ENCODE measurements around the gene OBSCN. TPM values are rescaled to one million over a fixed set of nuclear protein-coding genes. Genes with fewer than 3 reads are reported as not detected.

OBSCN gene
- total RNA-seq, 1 donor from 2014 or later = 7.6 TPM

DNA sequence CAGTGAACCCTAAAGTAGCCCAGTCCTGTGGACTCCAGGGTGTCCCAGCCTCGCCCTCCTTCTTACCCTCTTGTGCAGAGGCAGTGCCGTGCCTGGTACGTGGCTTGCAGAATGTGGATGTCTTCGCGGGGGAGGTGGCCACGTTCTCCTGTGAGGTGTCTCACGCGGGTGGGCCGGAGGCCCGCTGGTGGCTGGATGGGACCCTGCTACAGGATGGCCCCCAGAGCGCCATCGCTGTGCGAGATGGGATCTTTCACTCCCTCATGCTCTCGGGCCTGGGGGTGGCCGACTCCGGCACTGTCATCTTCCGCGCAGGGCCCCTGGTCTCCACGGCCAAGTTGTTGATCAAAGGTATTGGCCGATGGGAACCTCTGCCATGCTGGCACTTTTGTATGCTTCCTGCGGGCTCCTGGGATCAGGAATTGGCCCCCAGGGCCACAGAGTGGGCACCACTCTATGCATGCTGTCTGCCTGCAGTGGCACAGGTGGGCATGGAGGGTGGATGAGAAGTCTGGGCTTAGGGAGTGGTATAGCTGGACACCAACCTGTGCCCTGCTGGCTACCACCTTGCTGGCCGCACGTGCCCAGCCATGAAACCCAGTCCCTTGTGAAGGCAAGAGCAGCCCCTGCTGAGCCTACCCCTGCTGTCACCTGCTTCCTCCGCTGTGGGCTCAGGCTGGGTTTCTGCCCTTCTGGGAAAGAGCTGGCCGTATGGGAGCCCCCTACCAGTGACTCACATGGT lies 105.9 kb downstream of the OBSCN start:
- FAIRE-seq = no peak
- no peak for DNase-seq (ENCODE audit: low read depth)

DNA sequence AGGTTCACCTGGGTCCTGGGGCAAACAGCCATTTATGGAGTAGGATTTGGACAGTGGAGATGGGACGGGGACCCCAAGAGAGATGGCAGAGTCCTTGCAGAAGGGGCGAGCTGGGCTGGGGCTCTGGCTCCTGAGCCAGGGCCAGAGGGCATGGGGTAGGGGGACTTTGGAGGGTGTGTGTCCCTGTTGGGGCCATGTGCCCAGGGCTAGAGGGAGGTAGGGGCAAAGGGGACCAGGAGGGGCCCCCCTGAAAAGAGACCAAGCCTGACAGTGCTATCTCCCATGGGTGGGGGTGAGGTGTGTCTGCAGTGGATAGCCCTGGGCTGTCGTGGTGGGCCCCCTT lies 106.4 kb downstream of the OBSCN start:
- DNase-seq (ENCODE audit: low read depth) = no peak
- TF ChIP-seq, protein P1, sequence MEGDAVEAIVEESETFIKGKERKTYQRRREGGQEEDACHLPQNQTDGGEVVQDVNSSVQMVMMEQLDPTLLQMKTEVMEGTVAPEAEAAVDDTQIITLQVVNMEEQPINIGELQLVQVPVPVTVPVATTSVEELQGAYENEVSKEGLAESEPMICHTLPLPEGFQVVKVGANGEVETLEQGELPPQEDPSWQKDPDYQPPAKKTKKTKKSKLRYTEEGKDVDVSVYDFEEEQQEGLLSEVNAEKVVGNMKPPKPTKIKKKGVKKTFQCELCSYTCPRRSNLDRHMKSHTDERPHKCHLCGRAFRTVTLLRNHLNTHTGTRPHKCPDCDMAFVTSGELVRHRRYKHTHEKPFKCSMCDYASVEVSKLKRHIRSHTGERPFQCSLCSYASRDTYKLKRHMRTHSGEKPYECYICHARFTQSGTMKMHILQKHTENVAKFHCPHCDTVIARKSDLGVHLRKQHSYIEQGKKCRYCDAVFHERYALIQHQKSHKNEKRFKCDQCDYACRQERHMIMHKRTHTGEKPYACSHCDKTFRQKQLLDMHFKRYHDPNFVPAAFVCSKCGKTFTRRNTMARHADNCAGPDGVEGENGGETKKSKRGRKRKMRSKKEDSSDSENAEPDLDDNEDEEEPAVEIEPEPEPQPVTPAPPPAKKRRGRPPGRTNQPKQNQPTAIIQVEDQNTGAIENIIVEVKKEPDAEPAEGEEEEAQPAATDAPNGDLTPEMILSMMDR (IDR thresholded peaks at IDR 0.05; ENCODE audit: insufficient read depth, low read length, severe bottlenecking) = no peak
- Histone ChIP-seq H3K27me3 (ENCODE audit: control insufficient read depth, insufficient read depth, low read length) (no peaks in the 10 kb centered on the region), H3K4me3 (ENCODE audit: low read depth, low read length) (no peak overlapping the region), H3K36me3 (ENCODE audit: control insufficient read depth, insufficient read depth, low read length) (no peaks in the 10 kb centered on the region)
- FAIRE-seq = no peak

More for the DNA sequence above, 105.9 kb downstream of the OBSCN start:
- Histone ChIP-seq H3K27me3 (ENCODE audit: control insufficient read depth, insufficient read depth, low read length) (no peaks in the 10 kb centered on the region), H3K4me3 (ENCODE audit: low read depth, low read length) (no peak overlapping the region), H3K36me3 (ENCODE audit: control insufficient read depth, insufficient read depth, low read length) (no peaks in the 10 kb centered on the region)
- TF ChIP-seq, protein P1 (IDR thresholded peaks at IDR 0.05; ENCODE audit: insufficient read depth, low read length, severe bottlenecking) = no peak

DNA sequence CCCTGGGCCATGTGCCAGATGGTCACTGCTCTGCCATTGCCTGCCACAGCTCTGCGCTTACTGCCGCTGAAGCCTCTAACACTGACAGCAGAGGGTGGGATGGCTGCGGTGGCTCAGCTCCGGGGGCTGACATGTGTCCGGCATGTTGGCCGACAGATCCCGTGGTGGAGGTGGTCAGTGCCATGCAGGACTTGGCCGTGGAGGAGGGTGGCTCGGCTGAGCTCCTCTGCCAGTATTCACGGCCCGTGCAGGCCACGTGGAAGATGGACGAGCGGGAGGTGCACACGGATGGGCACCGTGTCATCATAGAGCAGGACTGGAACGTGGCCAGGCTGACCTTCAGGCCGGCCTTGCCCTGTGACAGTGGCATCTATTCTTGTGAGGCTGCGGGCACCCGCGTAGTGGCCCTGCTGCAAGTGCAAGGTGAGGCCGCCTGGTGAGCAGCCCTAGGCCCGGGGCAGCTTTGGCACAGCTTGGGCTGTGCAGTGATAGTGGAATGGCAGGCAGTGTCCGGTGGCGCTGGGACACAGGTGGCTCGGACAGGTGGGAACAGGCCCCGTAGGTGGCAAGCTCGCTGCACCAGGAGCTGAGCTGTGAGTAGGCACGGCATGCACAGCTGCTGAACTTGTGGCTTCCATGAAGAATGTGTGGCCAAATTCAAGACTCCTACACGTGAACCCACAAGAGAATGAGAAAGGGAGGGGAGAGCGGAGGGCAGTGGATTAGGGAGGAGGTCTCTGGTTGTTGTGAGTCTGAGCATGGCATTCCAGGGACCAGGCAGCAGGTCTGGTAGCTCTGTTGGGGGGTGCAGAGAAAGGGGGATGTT lies 107.0 kb downstream of the OBSCN start:
- H3K4me3 ChIP-seq (ENCODE audit: low read depth, low read length) = no peak overlapping the region
- H3K27me3 ChIP-seq (ENCODE audit: control insufficient read depth, insufficient read depth, low read length) = no peaks in the 10 kb centered on the region
- TF ChIP-seq, protein P1 (IDR thresholded peaks at IDR 0.05; ENCODE audit: insufficient read depth, low read length, severe bottlenecking) = no peak
- FAIRE-seq (no peak), DNase-seq (ENCODE audit: low read depth) (no peak)
- no peaks in the 10 kb centered on the region for H3K36me3 ChIP-seq (ENCODE audit: control insufficient read depth, insufficient read depth, low read length)

DNA sequence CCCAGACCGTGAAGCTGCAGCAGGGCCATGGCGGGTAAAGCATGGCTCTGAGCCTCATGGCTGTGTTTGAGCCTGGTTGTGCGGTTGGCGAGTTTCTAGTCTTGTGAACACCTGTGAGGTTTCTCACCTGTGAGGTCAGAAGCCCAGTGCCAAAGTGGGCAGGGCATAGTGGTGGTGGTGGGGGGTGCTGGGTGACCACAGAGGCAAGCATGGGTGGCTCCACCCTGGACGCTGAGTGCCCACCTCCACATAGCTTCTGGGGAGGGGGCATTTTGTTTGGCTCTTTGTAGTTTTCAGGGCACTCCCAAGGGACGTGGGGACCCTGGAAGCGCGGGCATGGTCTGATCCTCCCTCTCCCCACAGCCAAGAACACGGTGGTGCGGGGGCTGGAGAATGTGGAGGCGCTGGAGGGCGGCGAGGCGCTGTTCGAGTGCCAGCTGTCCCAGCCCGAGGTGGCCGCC lies 107.7 kb downstream of the OBSCN start:
- peaks cover 1% of the 10 kb centered on the region for H3K36me3 ChIP-seq (ENCODE audit: control insufficient read depth, insufficient read depth, low read length)
- DNase-seq (ENCODE audit: low read depth) (no peak), FAIRE-seq (no peak)
- TF ChIP-seq, protein P1 (IDR thresholded peaks at IDR 0.05; ENCODE audit: insufficient read depth, low read length, severe bottlenecking) = no peak
- H3K27me3 ChIP-seq (ENCODE audit: control insufficient read depth, insufficient read depth, low read length) = no peaks in the 10 kb centered on the region
- H3K4me3 ChIP-seq (ENCODE audit: low read depth, low read length) = no peak overlapping the region

DNA sequence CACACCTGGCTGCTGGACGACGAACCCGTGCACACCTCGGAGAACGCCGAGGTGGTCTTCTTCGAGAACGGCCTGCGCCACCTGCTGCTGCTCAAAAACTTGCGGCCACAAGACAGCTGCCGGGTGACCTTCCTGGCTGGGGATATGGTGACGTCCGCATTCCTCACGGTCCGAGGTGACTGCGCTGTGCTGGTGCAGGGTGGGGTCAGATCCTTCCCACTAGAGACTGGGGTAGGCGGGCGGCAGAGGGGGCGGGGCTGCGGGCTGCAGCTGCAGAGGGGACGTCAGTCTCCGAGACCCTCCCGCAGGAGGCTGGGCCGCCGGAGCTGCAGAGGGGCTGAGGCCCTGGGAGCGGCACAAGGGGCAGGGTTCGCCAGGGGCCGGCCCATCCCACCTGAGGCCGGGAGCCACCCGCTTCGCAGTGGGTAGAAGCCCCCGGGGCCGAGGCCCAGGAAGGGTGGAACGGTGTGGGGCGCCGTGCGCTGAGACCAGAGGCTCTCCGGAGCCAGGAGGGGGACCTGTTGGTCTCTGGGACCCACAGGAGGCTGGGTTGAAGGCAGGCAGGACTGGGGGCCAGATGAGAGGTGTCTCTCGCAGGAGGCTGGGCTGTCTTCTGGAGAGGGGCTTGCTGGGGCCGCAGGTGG lies 108.2 kb downstream of the OBSCN start:
- H3K36me3 ChIP-seq (ENCODE audit: control insufficient read depth, insufficient read depth, low read length) = peaks cover 1% of the 10 kb centered on the region
- no peaks in the 10 kb centered on the region for H3K27me3 ChIP-seq (ENCODE audit: control insufficient read depth, insufficient read depth, low read length)
- no peak overlapping the region for H3K4me3 ChIP-seq (ENCODE audit: low read depth, low read length)
- FAIRE-seq (no peak), DNase-seq (ENCODE audit: low read depth) (no peak)
- TF ChIP-seq, protein P1 (IDR thresholded peaks at IDR 0.05; ENCODE audit: insufficient read depth, low read length, severe bottlenecking) = no peak
